GM23338 (cell line): ENCODE data around the gene KCNQ1OT1. TPM values are rescaled to one million over a fixed set of nuclear protein-coding genes. Genes with fewer than 3 reads are reported as not detected.

Experiments
- ATAC-seq: fragments of 200-7000 bp; cut with Tn5 transposase; 3 replicates; pipeline ENCODE4 v1.9.1; 2020
- DNase-seq: peaks from one replicate; pipeline ENCODE4 v3.0.0-alpha.2; 2015; ENCODE audit warnings: low spot score
- H2AFZ ChIP-seq: fragments of 200-600 bp; sonication (generic); 2 replicates; pipeline ENCODE4 v1.8.0; 2016; ENCODE audit warnings: antibody characterized with exemption, mild to moderate bottlenecking, moderate library complexity
- H3F3A ChIP-seq: fragments of 200-600 bp; sonication (generic); replicated peaks from 2 replicates; pipeline ENCODE4 v1.8.0; 2017; ENCODE audit warnings: antibody characterized with exemption, mixed run types, low read depth
- H3K27ac ChIP-seq: fragments of 200-600 bp; sonication (generic); 2 replicates; pipeline ENCODE4 v1.6.1; 2016; ENCODE audit warnings: low read depth
- H3K27me3 ChIP-seq: fragments of 200-600 bp; sonication (generic); 2 replicates; pipeline ENCODE4 v1.8.0; 2016; ENCODE audit warnings: mild to moderate bottlenecking, mixed run types, moderate library complexity; ENCODE audit not compliant: insufficient read depth
- H3K36me3 ChIP-seq: fragments of 200-600 bp; sonication (generic); 2 replicates; pipeline ENCODE4 v1.8.0; 2016; ENCODE audit warnings: mild to moderate bottlenecking; ENCODE audit not compliant: insufficient read depth
- H3K4me1 ChIP-seq: fragments of 200-600 bp; sonication (generic); 2 replicates; pipeline ENCODE4 v1.8.0; 2016; ENCODE audit warnings: mild to moderate bottlenecking, moderate library complexity; ENCODE audit not compliant: insufficient read depth
- H3K4me2 ChIP-seq: fragments of 200-600 bp; sonication (generic); 2 replicates; pipeline ENCODE4 v1.7.1; 2017; ENCODE audit warnings: mixed run types
- H3K4me3 ChIP-seq: fragments of 200-600 bp; sonication (generic); 2 replicates; pipeline ENCODE4 v1.6.1; 2016; ENCODE audit warnings: mixed run types
- H3K79me2 ChIP-seq: fragments of 200-600 bp; sonication (generic); replicated peaks from 2 replicates; pipeline ENCODE4 v1.8.0; 2017; ENCODE audit warnings: mild to moderate bottlenecking; ENCODE audit not compliant: insufficient read depth
- H3K9me2 ChIP-seq: fragments of 200-600 bp; sonication (generic); 2 replicates; pipeline ENCODE4 v1.8.0; 2017; ENCODE audit not compliant: insufficient read depth
- H4K20me1 ChIP-seq: fragments of 200-600 bp; sonication (generic); replicated peaks from 2 replicates; pipeline ENCODE4 v1.8.0; 2017; ENCODE audit warnings: mild to moderate bottlenecking; ENCODE audit not compliant: insufficient read depth
- H3K27ac Mint-ChIP-seq: 2 replicates; pipeline ENCODE4 v1.8.0; 2020; ENCODE audit warnings: inconsistent platforms, mild to moderate bottlenecking, moderate library complexity, mixed read lengths
- H3K27me3 Mint-ChIP-seq: 3 replicates; pipeline ENCODE4 v1.8.0; 2022; ENCODE audit warnings: low read depth, mild to moderate bottlenecking, moderate library complexity, mixed read lengths, inconsistent platforms; ENCODE audit not compliant: insufficient read depth, poor library complexity
- H3K36me3 Mint-ChIP-seq: 3 replicates; pipeline ENCODE4 v1.8.0; 2021; ENCODE audit warnings: low read depth, mild to moderate bottlenecking, inconsistent platforms, moderate library complexity, mixed read lengths
- H3K4me1 Mint-ChIP-seq: 3 replicates; pipeline ENCODE4 v1.8.0; 2020; ENCODE audit warnings: mild to moderate bottlenecking, inconsistent platforms, mixed read lengths
- H3K4me3 Mint-ChIP-seq: 3 replicates; pipeline ENCODE4 v1.8.0; 2021; ENCODE audit warnings: moderate library complexity, mild to moderate bottlenecking, inconsistent platforms, mixed read lengths
- H3K9me3 Mint-ChIP-seq: 3 replicates; pipeline ENCODE4 v1.8.0; 2020; ENCODE audit warnings: moderate library complexity, mild to moderate bottlenecking, inconsistent platforms, mixed read lengths
- CREB1 ChIP-seq: fragments of 250-450 bp; sonication (Bioruptor Pico); IDR thresholded peaks from 2 replicates; pipeline ENCODE4 v1.5.0; 2020; ENCODE audit warnings: low read depth, mild to moderate bottlenecking, moderate library complexity
- CTCF ChIP-seq, 2 experiments: fragments of 200-600 bp in 1 of 2; sonication (generic) in 1 of 2; conservative IDR thresholded peaks; 2 replicates each; pipeline versions ENCODE4 v1.5.1 to v1.6.1; 2016 to 2017; ENCODE audit warnings: antibody characterized with exemption in 2 of 2, low read depth in 2 of 2, mild to moderate bottlenecking in 2 of 2, moderate library complexity in 1 of 2
- EZH2 ChIP-seq: fragments of 200-600 bp; sonication (generic); IDR thresholded peaks from one replicate; pipeline ENCODE4 v1.8.0; 2017; ENCODE audit warnings: antibody characterized with exemption, mild to moderate bottlenecking, low read depth; ENCODE audit not compliant: unreplicated experiment
- EZH2phosphoT487 ChIP-seq: fragments of 200-600 bp; sonication (generic); IDR thresholded peaks from one replicate; pipeline ENCODE4 v1.8.1; 2018; ENCODE audit warnings: antibody characterized with exemption; ENCODE audit not compliant: unreplicated experiment
- JUNB ChIP-seq: IDR thresholded peaks from one replicate; pipeline ENCODE4 v1.6.1; 2016; ENCODE audit warnings: antibody characterized with exemption; ENCODE audit not compliant: unreplicated experiment
- NANOG ChIP-seq: IDR thresholded peaks from 2 replicates; pipeline ENCODE4 v1.6.1; 2016; ENCODE audit warnings: antibody characterized with exemption, borderline replicate concordance
- REST ChIP-seq: IDR thresholded peaks from one replicate; pipeline ENCODE4 v1.6.1; 2018; ENCODE audit warnings: antibody characterized with exemption; ENCODE audit not compliant: unreplicated experiment
- STAT1 ChIP-seq: IDR thresholded peaks from one replicate; pipeline ENCODE4 v1.6.1; 2016; ENCODE audit warnings: antibody characterized with exemption; ENCODE audit not compliant: unreplicated experiment
- ZNF114 ChIP-seq: fragments of 250-450 bp; sonication (Bioruptor Pico); IDR thresholded peaks from 2 replicates; pipeline ENCODE4 v1.5.0; 2020; ENCODE audit warnings: mild to moderate bottlenecking, moderate library complexity
- ZNF331 ChIP-seq: fragments of 250-450 bp; sonication (Bioruptor Pico); IDR thresholded peaks from 2 replicates; pipeline ENCODE4 v1.5.0; 2020; ENCODE audit warnings: low read depth, mild to moderate bottlenecking, moderate library complexity
- ZNF462 ChIP-seq: fragments of 250-450 bp; sonication (Bioruptor Pico); IDR thresholded peaks from 2 replicates; pipeline ENCODE4 v1.5.0; 2020; ENCODE audit warnings: mild to moderate bottlenecking, moderate library complexity
- polyA plus RNA-seq: library from polyadenylated mRNA; unstranded; fragments of >200 nt; fragmentation: Nextera tagmentation; extraction: Ambion mirVana; gene quantifications from 2 replicates; pipeline ENCODE4 v1.2.1, GENCODE V29; 2016
- total RNA-seq: library from RNA; depleted of rRNA; stranded (reverse); fragments of >200 nt; shearing (Covaris generic); gene quantifications from 2 replicates; pipeline ENCODE4 v1.2.3, GENCODE V29; 2014
- TF ChIP-seq, protein P1 (sequence below): IDR thresholded peaks from 2 replicates; pipeline ENCODE4 v1.6.1; 2016; ENCODE audit warnings: antibody characterized with exemption

KCNQ1OT1 gene
- total and polyA plus RNA-seq, 2 experiments from 2014 or later: 1.5 to 4.2 TPM

- H3K36me3 Mint-ChIP-seq: no peaks in the 10 kb centered on the region
- H3K4me2 ChIP-seq: no peak overlapping the region
These were observed 116.2 kb downstream of the KCNQ1OT1 start for GRCh38 chr11:2583605-2583958.

More at GRCh38 chr11:2583605-2583958, 116.2 kb downstream of the KCNQ1OT1 start:
- no peaks in the 10 kb centered on the region for H3K4me1 Mint-ChIP-seq
- DNase-seq (no peak), ATAC-seq (no peak)
- no peaks in the 10 kb centered on the region for H3K9me3 Mint-ChIP-seq
- Histone ChIP-seq H3K36me3 (no peaks in the 10 kb centered on the region), H3K4me3 (no peak overlapping the region), H3F3A (no peaks in the 10 kb centered on the region), H3K79me2 (no peaks in the 10 kb centered on the region), H3K27me3 (peaks cover 46% of the 10 kb centered on the region), H3K4me1 (no peaks in the 10 kb centered on the region), H3K27ac (no peak overlapping the region), H2AFZ (no peak overlapping the region), H4K20me1 (no peaks in the 10 kb centered on the region), H3K9me2 (no peaks in the 10 kb centered on the region)
- H3K27ac Mint-ChIP-seq: no peak overlapping the region
- H3K4me3 Mint-ChIP-seq: no peak overlapping the region
- peaks cover 56% of the 10 kb centered on the region for H3K27me3 Mint-ChIP-seq
- no peak for TF ChIP-seq JUNB
- no peak for TF ChIP-seq ZNF462 (CRISPR knock-in tag)
- TF ChIP-seq CREB1 (CRISPR knock-in tag): no peak
- TF ChIP-seq EZH2: no peak
- TF ChIP-seq, protein P1, sequence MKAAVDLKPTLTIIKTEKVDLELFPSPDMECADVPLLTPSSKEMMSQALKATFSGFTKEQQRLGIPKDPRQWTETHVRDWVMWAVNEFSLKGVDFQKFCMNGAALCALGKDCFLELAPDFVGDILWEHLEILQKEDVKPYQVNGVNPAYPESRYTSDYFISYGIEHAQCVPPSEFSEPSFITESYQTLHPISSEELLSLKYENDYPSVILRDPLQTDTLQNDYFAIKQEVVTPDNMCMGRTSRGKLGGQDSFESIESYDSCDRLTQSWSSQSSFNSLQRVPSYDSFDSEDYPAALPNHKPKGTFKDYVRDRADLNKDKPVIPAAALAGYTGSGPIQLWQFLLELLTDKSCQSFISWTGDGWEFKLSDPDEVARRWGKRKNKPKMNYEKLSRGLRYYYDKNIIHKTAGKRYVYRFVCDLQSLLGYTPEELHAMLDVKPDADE: no peak
- TF ChIP-seq CTCF (conservative IDR thresholded peaks at IDR 0.05; ENCODE audit: low read depth in 2 of 2): no peak
- TF ChIP-seq EZH2phosphoT487: no peak
- TF ChIP-seq STAT1: no peak
- no peak for TF ChIP-seq ZNF114 (CRISPR knock-in tag)
- no peak for TF ChIP-seq REST
- TF ChIP-seq NANOG: no peak
- TF ChIP-seq ZNF331: no peak
